ENCODE data around the gene PTPN21. TPM values are rescaled to one million over a fixed set of nuclear protein-coding genes. Genes with fewer than 3 reads are reported as not detected.

Gene PTPN21
- total and polyA plus RNA-seq, 10 donors: 0.85 to 10.9 (median 5.7) TPM

GRCh38 chr14:88522393-88522792, 32.4 kb downstream of the PTPN21 start:
- H3K27ac ChIP-seq: no peak overlapping the region
- intact Hi-C loops (cut with DNase I; ENCODE audit: low total_unique reads): no loop called here
- TF ChIP-seq POLR2AphosphoS5 (IDR thresholded peaks at IDR 0.05) (no peak), CTCF (IDR thresholded peaks at IDR 0.05 in 8 of 11, conservative IDR thresholded peaks at IDR 0.05 in 3 of 11) (no peak), POLR2A (IDR thresholded peaks at IDR 0.05) (no peak)

GRCh38 chr14:88521818-88522217, 33.0 kb downstream of the PTPN21 start:
- H3K27ac ChIP-seq: no peak overlapping the region
- no peaks in the 10 kb centered on the region for H3K36me3 ChIP-seq
- H3K9me3 ChIP-seq: no peaks in the 10 kb centered on the region
- intact Hi-C loops (cut with DNase I; ENCODE audit: low total_unique reads): no loop called here
- no peak for DNase-seq
- WGBS, 5 donors: 63 to 100% (median 86%) methylated on average over 3 of the region's 3 CpGs
- H3K27me3 ChIP-seq (replicated peaks in 1 of 7): no peaks in the 10 kb centered on the region
- no peak for TF ChIP-seq POLR2AphosphoS5 (IDR thresholded peaks at IDR 0.05)
- H3K4me3 ChIP-seq: no peak overlapping the region
- H3K4me1 ChIP-seq: no peaks in the 10 kb centered on the region

More at GRCh38 chr14:88522393-88522792, 32.4 kb downstream of the PTPN21 start:
- no peaks in the 10 kb centered on the region for H3K9me3 ChIP-seq
- no peak for DNase-seq
- WGBS, 5 donors: 91 to 99% (median 95%) methylated on average over 3 of the region's 3 CpGs
- H3K36me3 ChIP-seq: no peaks in the 10 kb centered on the region
- H3K4me3 ChIP-seq: no peak overlapping the region
- H3K4me1 ChIP-seq: no peaks in the 10 kb centered on the region
- no peaks in the 10 kb centered on the region for H3K27me3 ChIP-seq (replicated peaks in 1 of 7)

- no peaks in the 10 kb centered on the region for H3K36me3 ChIP-seq
- DNase-seq: no peak
- intact Hi-C loops (cut with DNase I; ENCODE audit: low total_unique reads): no loop called here
- TF ChIP-seq CTCF (IDR thresholded peaks at IDR 0.05 in 8 of 11, conservative IDR thresholded peaks at IDR 0.05 in 3 of 11) (no peak), POLR2A (IDR thresholded peaks at IDR 0.05) (no peak), POLR2AphosphoS5 (IDR thresholded peaks at IDR 0.05) (no peak)
- no peak overlapping the region for H3K27ac ChIP-seq
- H3K27me3 ChIP-seq (replicated peaks in 1 of 7): no peaks in the 10 kb centered on the region
- no peaks in the 10 kb centered on the region for H3K4me1 ChIP-seq
- WGBS, 5 donors: 90 to 97% (median 95%) methylated on average over 2 of the region's 2 CpGs
- H3K9me3 ChIP-seq: no peaks in the 10 kb centered on the region
- H3K4me3 ChIP-seq: no peak overlapping the region
These were observed 34.9 kb downstream of the PTPN21 start for GRCh38 chr14:88519907-88520306.

- H3K4me3 ChIP-seq: no peak overlapping the region
- H3K4me1 ChIP-seq: no peaks in the 10 kb centered on the region
- 66 to 90% (median 78%) methylated on average over 5 of the region's 5 CpGs for WGBS, 5 donors
- H3K27me3 ChIP-seq (replicated peaks in 1 of 7): peaks cover 0 to 5% (median 0%) of the 10 kb centered on the region in 7 donors
- no peak for DNase-seq
- no peaks in the 10 kb centered on the region for H3K9me3 ChIP-seq
- no peaks in the 10 kb centered on the region for H3K36me3 ChIP-seq
- intact Hi-C loops (cut with DNase I; ENCODE audit: low total_unique reads): no loop called here
- no peak overlapping the region for H3K27ac ChIP-seq
- no peak for TF ChIP-seq CTCF (IDR thresholded peaks at IDR 0.05 in 8 of 11, conservative IDR thresholded peaks at IDR 0.05 in 3 of 11)
- TF ChIP-seq POLR2AphosphoS5 (IDR thresholded peaks at IDR 0.05): no peak
- no peak for TF ChIP-seq POLR2A (IDR thresholded peaks at IDR 0.05)
These were observed 36.0 kb downstream of the PTPN21 start for GRCh38 chr14:88518592-88519512.
